GM12872 (cell line): ENCODE results near the gene NOL6.

Experiments used
- TF ChIP-seq, protein P1 (sequence below): IDR thresholded peaks from 3 replicates; pipeline ENCODE4 v1.5.1; 2011; ENCODE audit warnings: low read depth, mild to moderate bottlenecking, low read length, moderate library complexity; ENCODE audit not compliant: insufficient read depth

Gene NOL6

DNA sequence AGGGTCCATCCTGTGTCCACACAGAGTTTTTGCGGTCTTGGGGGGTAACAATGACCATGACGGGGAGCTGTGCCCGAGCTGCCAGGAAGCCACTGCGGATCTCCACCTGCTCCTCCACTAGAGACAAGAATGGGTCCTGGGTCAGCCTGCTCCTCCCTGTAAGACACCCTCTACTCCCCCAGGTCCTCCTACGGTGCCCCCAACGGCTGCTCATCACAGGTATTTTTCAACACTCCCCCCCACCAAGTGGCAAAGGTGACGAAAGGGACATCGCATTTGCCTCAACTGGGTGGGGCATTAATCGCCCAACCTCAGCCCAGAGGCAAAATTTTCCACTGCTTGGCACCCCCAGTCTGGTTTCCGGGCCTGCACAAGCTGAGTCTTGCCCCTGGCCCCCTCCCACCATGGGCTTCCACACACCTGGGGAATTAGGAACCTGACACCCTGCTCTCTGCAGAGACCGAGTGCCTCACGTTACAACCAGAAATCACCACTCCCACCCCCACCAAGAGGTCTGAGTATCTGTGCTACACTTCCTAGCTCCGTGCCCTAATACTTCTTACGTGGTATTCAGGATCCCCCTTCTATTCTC, 9.6 kb downstream of the NOL6 start:
- TF ChIP-seq, protein P1, sequence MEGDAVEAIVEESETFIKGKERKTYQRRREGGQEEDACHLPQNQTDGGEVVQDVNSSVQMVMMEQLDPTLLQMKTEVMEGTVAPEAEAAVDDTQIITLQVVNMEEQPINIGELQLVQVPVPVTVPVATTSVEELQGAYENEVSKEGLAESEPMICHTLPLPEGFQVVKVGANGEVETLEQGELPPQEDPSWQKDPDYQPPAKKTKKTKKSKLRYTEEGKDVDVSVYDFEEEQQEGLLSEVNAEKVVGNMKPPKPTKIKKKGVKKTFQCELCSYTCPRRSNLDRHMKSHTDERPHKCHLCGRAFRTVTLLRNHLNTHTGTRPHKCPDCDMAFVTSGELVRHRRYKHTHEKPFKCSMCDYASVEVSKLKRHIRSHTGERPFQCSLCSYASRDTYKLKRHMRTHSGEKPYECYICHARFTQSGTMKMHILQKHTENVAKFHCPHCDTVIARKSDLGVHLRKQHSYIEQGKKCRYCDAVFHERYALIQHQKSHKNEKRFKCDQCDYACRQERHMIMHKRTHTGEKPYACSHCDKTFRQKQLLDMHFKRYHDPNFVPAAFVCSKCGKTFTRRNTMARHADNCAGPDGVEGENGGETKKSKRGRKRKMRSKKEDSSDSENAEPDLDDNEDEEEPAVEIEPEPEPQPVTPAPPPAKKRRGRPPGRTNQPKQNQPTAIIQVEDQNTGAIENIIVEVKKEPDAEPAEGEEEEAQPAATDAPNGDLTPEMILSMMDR: no peak

DNA sequence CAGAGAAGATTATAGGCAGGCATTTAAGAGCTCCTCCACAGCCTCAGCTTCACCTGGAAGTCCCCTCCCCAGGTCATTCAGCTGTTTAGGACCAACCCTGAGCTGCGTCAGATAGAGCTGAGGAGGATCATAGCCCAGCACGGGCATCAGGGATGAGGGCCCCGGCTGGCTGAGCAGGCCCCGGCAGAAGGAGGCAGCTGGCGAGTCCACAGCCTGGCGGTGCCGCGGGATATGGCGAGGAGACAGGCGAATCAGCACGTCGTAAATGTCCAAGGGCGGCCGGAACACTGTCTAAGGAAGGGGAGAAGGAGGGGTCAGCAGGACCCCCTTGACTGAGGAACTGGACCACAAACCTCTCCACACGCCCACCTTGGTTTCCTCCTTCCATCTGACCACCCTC, 10.6 kb downstream of the NOL6 start:
- TF ChIP-seq, protein P1: no peak

DNA sequence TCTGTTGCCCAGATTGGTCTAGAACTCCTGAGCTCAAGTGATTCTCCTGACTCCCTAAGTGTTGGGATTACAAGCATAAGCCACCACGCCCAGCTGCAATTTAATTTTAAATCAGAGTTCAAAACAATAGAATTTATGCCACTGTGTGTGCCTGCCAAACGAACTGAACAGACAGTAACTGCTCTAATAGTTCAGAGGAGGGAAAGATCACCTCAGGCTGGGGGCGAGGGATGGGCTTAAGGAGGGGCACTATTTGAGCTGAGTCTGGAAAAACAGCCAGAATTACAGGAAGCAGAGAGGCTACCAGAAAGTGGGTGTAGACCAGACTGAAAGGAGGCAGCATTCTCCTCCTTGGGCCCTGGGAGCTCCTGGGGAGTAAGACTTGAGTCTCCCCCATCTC, 12.2 kb downstream of the NOL6 start:
- TF ChIP-seq, protein P1: no peak

DNA sequence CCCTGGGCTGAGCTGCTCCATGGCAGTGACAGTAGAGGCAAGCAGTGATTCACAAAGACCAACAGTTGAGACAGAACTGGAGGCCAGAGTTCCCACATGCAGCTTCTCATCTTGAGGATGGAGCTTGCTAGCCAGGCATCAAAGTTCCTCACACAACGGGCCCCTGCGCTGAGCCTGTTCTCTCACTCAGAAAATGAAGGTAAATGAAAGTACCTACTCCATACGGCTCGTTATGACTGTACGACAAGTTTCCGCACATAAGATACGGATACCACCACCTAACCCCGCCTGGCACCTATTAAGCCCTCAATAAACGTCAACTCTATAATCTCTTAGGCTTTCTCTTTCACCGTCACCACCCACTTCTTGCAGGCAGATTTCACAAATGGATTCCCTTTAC, 12.9 kb downstream of the NOL6 start:
- TF ChIP-seq, protein P1: no peak

DNA sequence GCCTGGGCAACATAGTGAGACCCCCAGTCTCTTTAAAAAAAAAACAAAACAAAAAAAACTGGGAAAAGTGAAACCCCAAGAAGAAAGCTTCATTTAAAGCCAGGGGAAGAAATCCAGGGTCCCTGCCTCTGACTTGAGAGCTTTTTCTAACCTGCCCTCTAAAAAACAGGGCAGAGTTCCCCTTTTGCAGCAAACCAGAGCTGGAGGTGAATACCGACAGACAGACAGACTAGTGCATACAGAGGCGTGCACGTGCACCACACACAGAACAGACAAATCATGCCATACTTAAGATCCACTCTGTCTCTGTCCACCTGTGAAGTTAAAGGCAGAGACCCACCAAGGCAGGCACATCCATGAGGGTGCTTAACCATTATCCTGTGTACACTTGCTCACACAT, 14.6 kb downstream of the NOL6 start:
- TF ChIP-seq, protein P1: no peak

DNA sequence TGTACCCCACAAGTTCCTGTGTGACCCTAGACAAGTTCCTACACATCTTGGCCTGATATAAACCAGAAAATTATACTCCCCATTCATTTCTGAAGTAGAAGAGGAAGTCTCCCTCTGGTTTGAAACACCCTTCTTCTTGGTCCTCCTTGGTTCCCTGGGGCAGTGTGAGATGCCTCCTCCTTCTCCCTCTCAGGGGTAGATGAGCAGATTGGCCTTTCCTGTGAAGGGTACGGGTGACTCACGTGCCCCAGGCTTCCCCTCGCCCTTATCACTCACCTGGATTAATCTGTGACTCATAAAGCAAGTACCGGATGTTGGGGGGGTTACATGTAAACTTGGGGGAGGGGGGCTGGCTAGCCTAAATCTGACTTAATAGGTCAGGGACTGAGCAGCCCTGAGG, 15.3 kb downstream of the NOL6 start:
- TF ChIP-seq, protein P1: no peak

DNA sequence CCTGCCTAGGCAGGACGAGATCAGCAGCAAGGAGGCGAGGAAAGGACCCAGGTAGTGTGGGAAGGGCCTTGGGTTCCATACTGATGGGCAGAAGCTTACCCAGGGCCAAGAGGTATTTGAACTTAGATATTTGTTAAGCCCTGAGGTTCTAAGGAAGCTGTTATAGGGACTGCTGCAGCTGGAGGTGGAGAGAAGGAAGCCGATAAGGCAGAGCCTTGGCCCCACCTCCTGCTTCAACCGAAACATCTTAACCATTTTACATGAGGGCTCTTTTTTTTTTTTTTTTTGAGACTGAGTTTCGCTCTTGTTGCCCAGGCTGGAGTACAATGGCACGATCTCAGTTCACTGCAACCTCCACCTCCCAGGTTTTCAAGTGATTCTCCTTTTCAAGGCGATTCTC, 17.8 kb downstream of the NOL6 start:
- TF ChIP-seq, protein P1: no peak
